Measurements from ENCODE around the gene YIPF1.

The YIPF1 gene

GRCh38 chr1:53878492-53879105 is 11.0 kb downstream of the YIPF1 start:
- TF ChIP-seq GATA3 (IDR thresholded peaks at IDR 0.05; ENCODE audit: low read depth, low read length) (no peak), GATA2 (IDR thresholded peaks at IDR 0.05; ENCODE audit: low read depth, low read length) (no peak)

- no peak for TF ChIP-seq GATA3 (IDR thresholded peaks at IDR 0.05; ENCODE audit: low read depth, low read length)
- TF ChIP-seq GATA2 (IDR thresholded peaks at IDR 0.05; ENCODE audit: low read depth, low read length), result no peak
These were observed 17.7 kb downstream of the YIPF1 start for GRCh38 chr1:53871773-53872484.

GRCh38 chr1:53871221-53871620 is 18.4 kb downstream of the YIPF1 start:
- TF ChIP-seq GATA2 (IDR thresholded peaks at IDR 0.05; ENCODE audit: low read depth, low read length) (no peak), GATA3 (IDR thresholded peaks at IDR 0.05; ENCODE audit: low read depth, low read length) (no peak)

GRCh38 chr1:53869454-53870117 is 20.0 kb downstream of the YIPF1 start:
- no peak for TF ChIP-seq GATA2 (IDR thresholded peaks at IDR 0.05; ENCODE audit: low read depth, low read length)
- no peak for TF ChIP-seq GATA3 (IDR thresholded peaks at IDR 0.05; ENCODE audit: low read depth, low read length)

GRCh38 chr1:53868565-53868964 is 21.0 kb downstream of the YIPF1 start:
- TF ChIP-seq GATA2 (IDR thresholded peaks at IDR 0.05; ENCODE audit: low read depth, low read length) (no peak), GATA3 (IDR thresholded peaks at IDR 0.05; ENCODE audit: low read depth, low read length) (no peak)

GRCh38 chr1:53862507-53862906 is 27.1 kb downstream of the YIPF1 start:
- TF ChIP-seq GATA3 (IDR thresholded peaks at IDR 0.05; ENCODE audit: low read depth, low read length) (no peak), GATA2 (IDR thresholded peaks at IDR 0.05; ENCODE audit: low read depth, low read length) (no peak)

GRCh38 chr1:53860967-53861411 is 28.6 kb downstream of the YIPF1 start:
- TF ChIP-seq GATA3 (IDR thresholded peaks at IDR 0.05; ENCODE audit: low read depth, low read length) (no peak), GATA2 (IDR thresholded peaks at IDR 0.05; ENCODE audit: low read depth, low read length) (no peak)

GRCh38 chr1:53851571-53852285 is 37.9 kb downstream of the YIPF1 start:
- no peak for TF ChIP-seq GATA3 (IDR thresholded peaks at IDR 0.05; ENCODE audit: low read depth, low read length)
- no peak for TF ChIP-seq GATA2 (IDR thresholded peaks at IDR 0.05; ENCODE audit: low read depth, low read length)

- TF ChIP-seq GATA3 (IDR thresholded peaks at IDR 0.05; ENCODE audit: low read depth, low read length) (no peak), GATA2 (IDR thresholded peaks at IDR 0.05; ENCODE audit: low read depth, low read length) (no peak)
These were observed 39.4 kb downstream of the YIPF1 start for GRCh38 chr1:53850082-53850673.

GRCh38 chr1:53847980-53848379 is 41.6 kb downstream of the YIPF1 start:
- TF ChIP-seq GATA3 (IDR thresholded peaks at IDR 0.05; ENCODE audit: low read depth, low read length), result no peak
- no peak for TF ChIP-seq GATA2 (IDR thresholded peaks at IDR 0.05; ENCODE audit: low read depth, low read length)

GRCh38 chr1:53842347-53842746 is 47.2 kb downstream of the YIPF1 start:
- TF ChIP-seq GATA2 (IDR thresholded peaks at IDR 0.05; ENCODE audit: low read depth, low read length) (no peak), GATA3 (IDR thresholded peaks at IDR 0.05; ENCODE audit: low read depth, low read length) (no peak)

- TF ChIP-seq GATA3 (IDR thresholded peaks at IDR 0.05; ENCODE audit: low read depth, low read length) (no peak), GATA2 (IDR thresholded peaks at IDR 0.05; ENCODE audit: low read depth, low read length) (no peak)
These were observed 51.0 kb downstream of the YIPF1 start for GRCh38 chr1:53838654-53838974.

- TF ChIP-seq GATA3 (IDR thresholded peaks at IDR 0.05; ENCODE audit: low read depth, low read length) (no peak), GATA2 (IDR thresholded peaks at IDR 0.05; ENCODE audit: low read depth, low read length) (no peak)
These were observed 51.5 kb downstream of the YIPF1 start, which contains the start of gene NDC1 for GRCh38 chr1:53837924-53838653. Gene NDC1 (minus strand): TSS chr1:53838296. CDS start chr1:53838261, 35 bp downstream.

All from SH-SY5Y (cell line).